Measurements from ENCODE around the gene MAP4K4.

Gene MAP4K4

GRCh38 chr2:101779190-101779589 lies 81.7 kb downstream of the MAP4K4 start:
- Histone ChIP-seq H2AFZ (ENCODE audit: low read depth, low read length) (no peak overlapping the region), H3K4me3 (ENCODE audit: low read length) (no peak overlapping the region), H3K27me3 (ENCODE audit: low read depth, low read length) (no peaks in the 10 kb centered on the region), H4K20me1 (ENCODE audit: insufficient read depth, low read length) (peaks cover 93% of the 10 kb centered on the region), H3K79me2 (ENCODE audit: low read length) (peaks cover 99% of the 10 kb centered on the region), H3K4me1 (ENCODE audit: low read length) (peaks cover 45% of the 10 kb centered on the region), H3K9me3 (ENCODE audit: insufficient read depth, low read length) (no peaks in the 10 kb centered on the region), H3K27ac (ENCODE audit: low read length) (no peak overlapping the region), H3K4me2 (ENCODE audit: low read length) (peak overlapping the region; percentile 98), H3K36me3 (replicated peaks; ENCODE audit: low read depth, low read length) (no peaks in the 10 kb centered on the region), H3K9ac (ENCODE audit: low read length) (no peak overlapping the region)
- TF ChIP-seq EZH2phosphoT487 (IDR thresholded peaks at IDR 0.05; ENCODE audit: low read depth) = no peak
- TF ChIP-seq, protein P1, sequence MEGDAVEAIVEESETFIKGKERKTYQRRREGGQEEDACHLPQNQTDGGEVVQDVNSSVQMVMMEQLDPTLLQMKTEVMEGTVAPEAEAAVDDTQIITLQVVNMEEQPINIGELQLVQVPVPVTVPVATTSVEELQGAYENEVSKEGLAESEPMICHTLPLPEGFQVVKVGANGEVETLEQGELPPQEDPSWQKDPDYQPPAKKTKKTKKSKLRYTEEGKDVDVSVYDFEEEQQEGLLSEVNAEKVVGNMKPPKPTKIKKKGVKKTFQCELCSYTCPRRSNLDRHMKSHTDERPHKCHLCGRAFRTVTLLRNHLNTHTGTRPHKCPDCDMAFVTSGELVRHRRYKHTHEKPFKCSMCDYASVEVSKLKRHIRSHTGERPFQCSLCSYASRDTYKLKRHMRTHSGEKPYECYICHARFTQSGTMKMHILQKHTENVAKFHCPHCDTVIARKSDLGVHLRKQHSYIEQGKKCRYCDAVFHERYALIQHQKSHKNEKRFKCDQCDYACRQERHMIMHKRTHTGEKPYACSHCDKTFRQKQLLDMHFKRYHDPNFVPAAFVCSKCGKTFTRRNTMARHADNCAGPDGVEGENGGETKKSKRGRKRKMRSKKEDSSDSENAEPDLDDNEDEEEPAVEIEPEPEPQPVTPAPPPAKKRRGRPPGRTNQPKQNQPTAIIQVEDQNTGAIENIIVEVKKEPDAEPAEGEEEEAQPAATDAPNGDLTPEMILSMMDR (IDR thresholded peaks at IDR 0.05; ENCODE audit: low read depth, low read length) = no peak

DNA sequence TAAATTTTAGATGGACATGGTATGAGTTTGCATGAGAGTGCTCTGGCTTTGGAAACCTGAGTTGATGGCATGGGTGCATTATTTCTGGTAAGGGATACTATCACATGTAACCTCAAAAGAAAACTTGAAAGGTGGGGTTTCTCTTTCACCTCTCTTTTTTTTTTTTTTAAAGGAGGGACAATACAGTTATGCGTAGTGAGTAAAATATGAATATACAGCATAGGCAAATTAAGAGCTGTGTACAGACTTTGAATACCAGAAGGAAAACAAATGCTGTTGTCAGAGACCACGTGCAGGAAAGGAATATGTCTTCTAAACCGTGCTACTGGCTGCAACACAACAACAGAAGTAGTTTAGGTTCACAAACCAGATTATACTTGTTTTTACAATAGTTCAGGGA lies 82.1 kb downstream of the MAP4K4 start:
- H3K4me3 ChIP-seq (ENCODE audit: low read length) = peak overlapping the region; percentile 2; the same call in 1 of the 2 replicates
- H3K9me3 ChIP-seq (ENCODE audit: insufficient read depth, low read length) = no peaks in the 10 kb centered on the region
- no peak overlapping the region for H2AFZ ChIP-seq (ENCODE audit: low read depth, low read length)
- H3K4me2 ChIP-seq (ENCODE audit: low read length) = peak overlapping the region; percentile 98
- peak overlapping the region; percentile 91; the same call in 1 of the 2 replicates for H3K27ac ChIP-seq (ENCODE audit: low read length)
- no peak overlapping the region for H3K9ac ChIP-seq (ENCODE audit: low read length)
- TF ChIP-seq EZH2phosphoT487 (IDR thresholded peaks at IDR 0.05; ENCODE audit: low read depth) = no peak
- peaks cover 93% of the 10 kb centered on the region for H4K20me1 ChIP-seq (ENCODE audit: insufficient read depth, low read length)
- H3K36me3 ChIP-seq (replicated peaks; ENCODE audit: low read depth, low read length) = no peaks in the 10 kb centered on the region
- no peaks in the 10 kb centered on the region for H3K27me3 ChIP-seq (ENCODE audit: low read depth, low read length)
- H3K4me1 ChIP-seq (ENCODE audit: low read length) = peaks cover 45% of the 10 kb centered on the region
- H3K79me2 ChIP-seq (ENCODE audit: low read length) = peaks cover 99% of the 10 kb centered on the region

- Histone ChIP-seq H3K36me3 (replicated peaks; ENCODE audit: low read depth, low read length) (no peaks in the 10 kb centered on the region), H3K79me2 (ENCODE audit: low read length) (peaks cover 97% of the 10 kb centered on the region), H3K4me3 (ENCODE audit: low read length) (peak overlapping the region; percentile 66), H3K27me3 (ENCODE audit: low read depth, low read length) (no peaks in the 10 kb centered on the region), H3K4me1 (ENCODE audit: low read length) (peaks cover 45% of the 10 kb centered on the region), H3K9me3 (ENCODE audit: insufficient read depth, low read length) (no peaks in the 10 kb centered on the region), H3K27ac (ENCODE audit: low read length) (peak overlapping the region; percentile 91), H4K20me1 (ENCODE audit: insufficient read depth, low read length) (peaks cover 89% of the 10 kb centered on the region), H3K9ac (ENCODE audit: low read length) (peak overlapping the region; percentile 70), H2AFZ (ENCODE audit: low read depth, low read length) (0 out of 2 replicates have a peak overlapping the region, but pooled peaks have one; percentile 24), H3K4me2 (ENCODE audit: low read length) (peak overlapping the region; percentile 98)
- no peak for TF ChIP-seq EZH2phosphoT487 (IDR thresholded peaks at IDR 0.05; ENCODE audit: low read depth)
- TF ChIP-seq, protein P1 (IDR thresholded peaks at IDR 0.05; ENCODE audit: low read depth, low read length) = no peak
Observed at GRCh38 chr2:101781326-101781725, 83.8 kb downstream of the MAP4K4 start.

GRCh38 chr2:101781791-101782426 lies 84.4 kb downstream of the MAP4K4 start:
- TF ChIP-seq, protein P1 (IDR thresholded peaks at IDR 0.05; ENCODE audit: low read depth, low read length) = no peak
- no peak for TF ChIP-seq EZH2phosphoT487 (IDR thresholded peaks at IDR 0.05; ENCODE audit: low read depth)
- peaks cover 95% of the 10 kb centered on the region for H4K20me1 ChIP-seq (ENCODE audit: insufficient read depth, low read length)
- H3K79me2 ChIP-seq (ENCODE audit: low read length) = peaks cover 98% of the 10 kb centered on the region

More at GRCh38 chr2:101781791-101782426, 84.4 kb downstream of the MAP4K4 start:
- H3K27ac ChIP-seq (ENCODE audit: low read length) = peak overlapping the region; percentile 91
- H3K27me3 ChIP-seq (ENCODE audit: low read depth, low read length) = no peaks in the 10 kb centered on the region
- H3K4me1 ChIP-seq (ENCODE audit: low read length) = peaks cover 45% of the 10 kb centered on the region
- H3K4me2 ChIP-seq (ENCODE audit: low read length) = peak overlapping the region; percentile 98
- H3K36me3 ChIP-seq (replicated peaks; ENCODE audit: low read depth, low read length) = no peaks in the 10 kb centered on the region
- no peaks in the 10 kb centered on the region for H3K9me3 ChIP-seq (ENCODE audit: insufficient read depth, low read length)
- H3K4me3 ChIP-seq (ENCODE audit: low read length) = peak overlapping the region; percentile 66
- peak overlapping the region; percentile 70 for H3K9ac ChIP-seq (ENCODE audit: low read length)
- no peak overlapping the region for H2AFZ ChIP-seq (ENCODE audit: low read depth, low read length)
